GM19467 (cell line): ENCODE measurements around the gene RPTOR.

ENCODE experiments used
- ATAC-seq: cut with Tn5 transposase; IDR thresholded peaks from one replicate; pipeline ENCODE4 v1.9.1; 2021; ENCODE audit warnings: mild to moderate bottlenecking, moderate library complexity; ENCODE audit not compliant: unreplicated experiment

The RPTOR gene

DNA sequence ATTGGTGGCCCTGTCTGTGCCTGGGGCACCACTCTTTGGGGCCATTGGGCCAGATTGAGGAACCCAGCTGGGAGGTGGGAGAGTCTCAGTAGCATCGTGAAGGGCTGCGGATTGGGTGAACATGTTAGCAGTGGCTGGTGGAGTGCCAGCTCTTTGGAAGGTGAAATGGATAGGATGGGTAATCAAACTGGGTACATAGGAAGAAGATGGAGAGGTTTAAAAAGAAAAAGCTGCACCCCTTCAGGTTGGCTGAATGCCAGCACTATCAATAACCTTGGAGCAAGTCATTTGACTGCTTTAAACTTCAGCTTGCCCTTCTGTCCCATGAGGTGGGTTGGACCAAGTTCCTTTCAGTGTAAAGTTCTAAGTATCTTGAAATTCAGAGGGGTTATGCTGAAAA, 95.0 kb downstream of the RPTOR start:
- ATAC-seq = no peak

DNA sequence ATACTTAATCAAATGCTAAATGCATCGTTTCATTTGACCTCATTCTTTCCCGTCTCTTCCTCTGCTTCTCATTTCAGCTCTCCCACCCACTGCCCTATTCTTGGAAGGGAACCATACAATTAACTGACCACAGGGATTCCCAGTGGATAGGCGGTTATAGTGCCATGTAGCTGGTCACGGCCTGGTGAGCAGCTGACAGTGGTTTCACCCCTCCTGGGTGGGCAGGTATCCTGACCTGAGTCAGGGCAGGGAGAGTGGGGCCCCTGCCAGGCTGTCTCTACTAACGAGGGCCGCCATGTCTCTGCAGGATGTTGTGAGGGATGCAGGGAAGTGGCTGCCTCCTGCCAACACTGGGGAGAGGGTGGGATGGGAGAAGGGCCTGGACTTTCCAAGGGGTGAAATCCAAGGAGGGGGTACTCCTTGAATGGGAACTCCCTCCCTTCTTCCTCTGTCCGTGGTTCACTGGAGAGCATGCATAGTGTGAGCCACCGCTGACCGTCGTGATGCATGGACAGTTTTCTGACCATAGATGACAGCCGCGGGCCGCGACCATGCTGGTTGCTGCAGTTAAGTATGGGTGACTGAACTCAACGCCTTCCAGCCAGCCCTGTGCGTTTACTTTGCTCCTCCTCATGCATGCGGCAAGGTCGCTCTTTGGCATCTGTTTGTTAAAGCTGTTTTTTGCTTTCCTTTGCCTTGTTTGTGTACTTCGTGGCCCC, 95.9 kb downstream of the RPTOR start:
- ATAC-seq = no peak

DNA sequence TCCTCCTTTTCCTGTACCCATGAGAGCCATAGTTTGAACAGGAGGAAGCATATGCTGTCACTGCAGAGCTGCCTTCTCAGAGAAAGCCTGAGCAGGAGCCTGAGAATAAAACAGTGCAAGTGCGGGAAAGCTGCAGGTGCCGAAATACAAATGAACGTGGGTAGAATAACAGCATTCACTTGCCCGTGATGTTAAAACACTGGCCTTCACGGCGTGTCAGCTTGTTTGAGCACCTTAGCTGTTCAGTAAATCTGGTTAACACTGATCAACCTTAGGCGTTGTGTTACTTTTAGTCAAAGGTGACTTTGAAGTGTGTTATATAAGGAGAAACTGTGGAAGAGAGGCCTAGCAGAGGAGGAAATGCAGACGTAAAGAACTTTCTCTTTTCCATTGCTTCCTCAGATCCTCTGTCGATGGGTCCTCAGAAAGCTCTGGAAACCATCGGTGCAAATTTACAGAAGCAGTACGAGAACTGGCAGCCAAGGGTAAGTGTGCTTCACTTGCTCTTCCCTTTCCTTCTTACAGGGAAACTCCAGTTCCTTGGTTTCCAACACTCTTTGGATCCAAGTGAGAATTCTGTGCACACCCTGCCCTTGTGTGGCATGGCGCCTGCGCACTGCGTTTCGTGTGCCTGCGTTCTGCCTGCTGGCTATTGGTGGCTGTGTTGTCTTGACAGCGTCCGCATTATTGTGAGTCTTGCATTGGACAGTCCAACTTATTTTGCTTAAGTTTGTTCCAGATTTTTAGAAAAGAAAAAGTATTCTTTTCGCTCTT, 98.9 kb downstream of the RPTOR start:
- ATAC-seq = no peak

DNA sequence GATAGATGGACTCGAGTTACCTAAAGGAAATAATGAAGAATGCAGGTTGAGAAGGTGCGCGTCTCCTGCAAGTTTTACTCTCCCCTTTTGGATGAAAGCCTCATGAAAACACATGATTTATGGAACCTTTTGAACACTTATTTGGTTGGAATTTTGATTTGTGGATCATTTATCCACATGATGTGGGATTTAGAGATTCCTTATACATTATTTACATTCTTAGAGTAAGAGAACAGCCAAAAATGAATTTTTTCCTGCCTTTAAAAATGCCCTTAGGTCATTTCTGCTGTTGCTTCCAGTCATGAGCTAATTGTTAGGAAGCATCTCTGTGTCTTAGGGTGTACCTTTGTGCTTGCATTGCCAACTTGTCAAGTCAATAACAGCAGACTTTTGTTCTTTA, 99.9 kb downstream of the RPTOR start:
- no peak for ATAC-seq

DNA sequence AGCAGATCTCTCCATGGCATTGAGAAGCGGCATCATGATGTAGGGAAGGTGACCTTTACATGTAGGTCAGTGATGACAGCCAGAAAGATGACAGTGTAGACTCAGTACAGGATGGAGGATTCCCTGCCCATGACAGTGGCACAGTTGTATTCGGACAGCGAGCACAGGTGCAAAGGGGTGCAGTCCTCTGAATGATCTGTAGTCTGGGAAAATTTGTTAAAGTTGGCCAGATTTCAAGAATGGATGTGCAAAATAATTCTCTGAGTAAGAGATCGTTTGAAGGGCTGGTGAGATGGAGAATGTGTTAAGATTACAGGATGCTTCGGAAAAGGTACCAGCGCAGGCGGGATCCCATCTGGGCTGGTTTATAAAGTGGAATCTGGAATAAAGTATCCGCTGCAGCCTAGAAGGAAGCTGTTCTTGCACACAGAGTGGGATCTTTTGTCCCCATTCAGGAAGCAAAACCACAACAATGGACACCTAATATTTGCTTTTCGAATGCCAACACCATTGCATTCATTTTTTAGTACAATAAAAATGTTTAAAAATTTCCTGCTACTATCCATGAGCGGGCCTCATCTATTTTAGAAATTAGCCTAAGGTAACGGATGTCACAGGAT, 101.2 kb downstream of the RPTOR start:
- ATAC-seq = no peak

DNA sequence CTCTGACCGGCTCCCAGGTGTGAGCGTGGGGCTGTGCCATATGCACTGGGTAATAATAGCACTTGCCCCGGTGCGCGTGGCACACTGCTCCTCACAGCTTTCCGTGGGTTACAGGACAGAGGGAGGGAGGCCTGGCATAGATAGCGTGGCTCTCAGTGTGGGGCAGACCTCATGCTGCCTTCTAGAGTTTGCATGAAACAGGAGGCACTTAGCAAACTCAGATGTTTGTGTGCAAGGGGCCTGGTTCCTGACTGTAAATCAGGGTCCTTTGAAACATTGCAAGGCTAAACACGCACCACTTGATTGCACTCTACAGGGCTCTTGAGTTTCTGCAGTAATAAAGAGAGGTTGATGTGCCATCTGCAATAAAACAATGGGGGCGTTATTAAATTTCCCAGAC, 101.7 kb downstream of the RPTOR start:
- no peak for ATAC-seq

DNA sequence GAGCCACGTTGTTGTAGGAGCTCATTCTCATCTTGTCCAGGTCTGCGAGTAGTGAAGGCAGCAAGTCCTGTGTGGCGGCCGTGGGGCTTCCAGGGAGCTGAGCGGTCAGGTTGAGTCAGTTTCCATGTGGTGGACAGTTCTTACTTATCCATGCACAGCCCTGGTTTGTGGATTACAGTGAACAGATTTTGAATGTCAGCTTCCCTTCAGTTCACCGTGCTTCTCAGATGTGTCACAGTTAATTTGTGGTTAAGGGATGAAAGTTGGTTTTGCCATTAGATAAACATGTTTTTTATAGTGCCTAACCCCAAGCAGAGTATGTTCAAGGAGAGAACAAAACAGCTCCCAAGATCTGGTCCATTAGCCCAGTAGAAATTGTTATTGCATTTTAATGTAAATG, 103.1 kb downstream of the RPTOR start:
- ATAC-seq = no peak

DNA sequence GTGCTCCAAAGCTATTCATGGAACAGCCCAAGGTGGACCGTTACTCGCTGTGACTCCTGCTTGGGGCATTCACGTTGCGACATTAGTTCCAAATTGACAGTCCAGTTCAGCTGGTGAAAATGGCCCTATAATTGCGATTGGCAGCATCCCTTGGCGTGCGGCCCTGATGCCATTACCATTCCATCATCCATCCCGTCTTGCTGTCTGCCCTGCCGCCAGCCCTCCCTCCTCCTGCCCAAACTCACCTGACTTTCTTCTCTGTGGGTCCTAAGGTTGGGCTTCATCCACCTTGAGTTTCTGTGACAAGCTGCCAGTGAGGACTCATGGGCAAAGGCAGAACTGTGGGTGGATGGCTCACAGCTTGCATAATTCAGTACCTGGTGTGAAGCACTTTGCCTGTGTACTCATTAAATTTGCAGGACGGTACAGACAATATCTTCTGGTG, 104.6 kb downstream of the RPTOR start:
- no peak for ATAC-seq

DNA sequence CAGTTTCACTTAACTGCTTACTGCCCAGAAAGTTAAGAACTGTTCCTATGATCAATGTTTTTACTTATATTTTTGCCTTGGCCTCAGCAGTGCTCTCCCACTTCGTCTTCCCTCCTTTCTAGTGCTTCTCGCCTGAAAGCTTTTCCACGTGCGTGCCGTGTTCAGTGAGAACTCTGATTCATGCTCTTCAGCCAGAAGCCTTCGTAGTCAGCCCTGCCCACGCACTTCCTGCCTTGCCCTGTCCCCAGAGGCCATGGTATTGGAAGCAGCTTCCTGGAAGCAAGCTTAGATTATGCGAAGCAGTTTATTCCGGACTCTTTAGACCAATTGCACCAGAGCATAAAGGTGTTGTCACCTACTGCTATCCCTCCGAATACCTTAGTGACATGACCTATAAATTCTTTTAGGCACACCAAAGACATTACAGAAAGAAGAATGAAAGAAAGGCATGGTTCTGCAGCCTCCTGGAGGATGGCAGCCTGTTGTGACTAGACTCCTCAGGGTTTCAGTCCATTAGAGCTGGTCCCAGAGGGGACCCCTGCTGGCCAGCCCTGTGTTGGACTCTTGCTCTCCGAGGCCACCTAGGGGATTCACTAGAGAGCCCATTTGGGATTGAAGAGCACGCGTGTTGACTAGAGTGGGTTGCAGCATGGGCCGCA, 105.2 kb downstream of the RPTOR start:
- ATAC-seq = no peak

DNA sequence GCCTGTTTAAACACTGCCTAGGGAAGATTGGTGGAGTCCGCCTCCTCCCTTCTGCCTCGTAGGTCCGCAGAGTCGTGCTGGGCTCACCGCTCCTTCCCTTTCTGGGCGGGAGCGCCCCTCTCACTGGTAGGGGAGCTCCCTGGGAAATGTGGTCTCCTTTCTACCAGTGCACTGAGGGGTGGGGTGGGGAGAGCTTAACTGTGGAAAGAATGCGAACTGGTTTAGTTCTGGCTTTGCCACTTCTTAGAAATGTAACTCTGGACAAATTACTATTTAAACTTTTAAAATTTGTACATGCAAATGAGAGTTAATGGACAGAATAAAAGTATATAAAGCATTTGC, 105.7 kb downstream of the RPTOR start:
- no peak for ATAC-seq

DNA sequence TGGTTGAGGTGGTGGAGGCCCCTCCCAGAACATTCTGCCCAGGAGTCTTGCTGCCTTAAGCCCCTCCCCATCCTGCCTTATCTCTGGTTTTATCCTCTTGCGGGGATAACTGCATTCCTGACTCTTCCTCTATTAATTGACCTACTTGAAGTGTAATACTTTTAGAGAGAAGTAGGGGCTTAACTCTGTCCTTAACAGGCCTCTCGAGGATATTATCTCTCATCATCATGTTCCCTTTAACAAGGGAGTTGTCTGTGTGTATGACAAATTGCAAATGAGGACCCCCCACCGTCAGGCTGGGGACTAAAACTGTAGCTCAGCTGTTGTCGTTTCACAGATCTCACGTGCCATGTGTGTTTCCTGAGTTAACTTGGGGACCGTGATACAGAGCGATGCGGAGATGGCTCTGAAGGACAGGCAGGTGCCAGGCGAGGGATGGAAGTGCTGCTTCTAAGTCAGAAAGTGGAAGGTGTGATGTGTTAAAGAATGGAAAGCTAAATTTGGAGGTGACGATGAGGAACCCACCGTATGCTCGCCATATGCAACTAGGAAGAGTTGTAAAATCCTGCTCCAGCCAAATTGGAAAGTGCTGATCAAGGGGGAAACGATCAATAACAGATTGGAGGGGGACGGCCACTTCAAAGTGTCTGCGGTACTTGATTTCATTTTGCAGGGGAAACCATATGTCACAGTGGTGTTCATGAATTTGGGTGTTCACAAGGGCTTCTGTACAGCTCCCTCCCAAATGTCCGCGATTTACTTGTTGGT, 106.3 kb downstream of the RPTOR start:
- no peak for ATAC-seq

DNA sequence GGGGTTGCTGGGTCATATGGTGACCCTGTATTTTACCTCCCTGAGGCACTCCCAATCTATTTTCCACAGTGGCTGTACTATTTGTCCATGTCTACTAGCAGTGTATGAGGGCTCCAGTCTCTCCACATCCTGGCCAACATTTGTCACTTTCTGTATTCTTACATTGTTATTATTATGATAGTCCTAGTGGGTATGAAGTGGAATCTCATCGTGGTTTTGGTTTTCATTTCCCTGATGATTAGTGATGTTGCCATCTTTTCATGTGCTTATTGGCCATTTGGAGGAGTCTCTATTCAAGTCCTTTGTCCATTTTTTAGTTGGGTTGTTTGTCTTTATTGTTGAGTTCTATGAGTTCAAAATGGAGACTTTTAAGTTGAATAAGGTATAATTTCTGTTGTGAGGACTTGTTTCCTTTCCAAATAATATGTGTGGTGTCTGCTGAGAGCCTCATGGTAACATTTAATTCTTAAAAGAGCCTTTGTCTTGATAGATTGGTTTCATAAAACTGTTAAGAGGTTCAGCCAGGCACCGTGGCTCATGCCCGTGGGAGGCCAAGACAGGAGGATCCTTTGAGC, 108.2 kb downstream of the RPTOR start:
- no peak for ATAC-seq

DNA sequence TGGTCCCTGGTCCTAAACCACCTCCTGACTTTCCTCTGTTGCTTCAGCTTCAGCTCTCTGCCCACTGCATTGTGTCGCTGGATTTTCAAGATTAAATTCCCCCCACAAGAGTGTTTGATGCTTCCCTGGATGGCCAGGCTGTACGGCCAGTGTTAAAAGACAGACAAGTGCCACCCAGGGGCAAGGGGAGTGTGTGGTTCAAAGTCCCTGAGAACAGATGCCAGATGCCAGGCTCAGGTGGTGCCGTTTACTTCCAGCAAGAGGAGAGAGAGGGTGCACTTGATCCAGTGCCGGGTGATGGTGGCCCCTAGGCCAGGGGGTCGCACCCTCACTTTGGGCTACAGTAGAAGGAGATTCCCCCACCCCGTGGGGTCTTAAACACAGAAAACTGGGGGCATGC, 109.2 kb downstream of the RPTOR start:
- no peak for ATAC-seq

DNA sequence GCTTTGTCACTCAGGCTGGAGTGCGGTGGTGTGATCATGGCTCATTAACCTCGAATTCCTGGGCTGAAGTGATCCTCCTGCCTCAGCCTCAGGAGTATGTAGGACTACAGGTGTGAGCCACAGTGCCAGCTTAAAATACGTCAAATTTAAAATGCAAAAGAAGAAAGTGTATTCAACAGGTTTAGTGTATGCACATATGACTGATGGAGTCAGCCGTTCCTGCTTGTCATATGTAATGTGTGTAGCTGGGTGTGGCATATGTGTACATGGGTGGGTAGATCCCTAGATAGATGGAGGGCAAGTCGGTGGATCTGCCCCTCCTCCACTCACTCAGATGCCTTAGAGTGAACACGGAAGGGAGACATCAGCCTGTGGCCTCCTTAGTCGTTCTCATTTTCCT, 111.0 kb downstream of the RPTOR start:
- ATAC-seq = no peak

DNA sequence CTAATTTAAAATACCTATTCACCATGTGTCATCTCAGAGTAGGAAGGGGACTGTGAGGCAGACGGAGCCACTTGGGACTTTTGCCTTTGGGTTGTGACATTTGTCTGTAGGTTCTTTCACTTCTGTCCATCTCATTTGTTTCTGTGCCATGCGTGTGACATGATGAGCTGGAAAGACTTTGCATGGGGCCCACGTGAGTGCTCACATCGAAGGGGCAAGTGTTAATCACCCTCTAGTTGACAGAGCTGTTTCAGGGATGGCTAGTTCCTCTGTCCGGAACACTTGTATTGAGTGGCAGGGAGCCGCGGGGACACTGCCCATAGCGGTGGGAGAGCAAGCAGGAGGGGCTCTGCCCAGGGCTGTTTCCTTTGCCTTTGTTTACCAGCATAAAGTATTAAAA, 112.0 kb downstream of the RPTOR start:
- no peak for ATAC-seq

DNA sequence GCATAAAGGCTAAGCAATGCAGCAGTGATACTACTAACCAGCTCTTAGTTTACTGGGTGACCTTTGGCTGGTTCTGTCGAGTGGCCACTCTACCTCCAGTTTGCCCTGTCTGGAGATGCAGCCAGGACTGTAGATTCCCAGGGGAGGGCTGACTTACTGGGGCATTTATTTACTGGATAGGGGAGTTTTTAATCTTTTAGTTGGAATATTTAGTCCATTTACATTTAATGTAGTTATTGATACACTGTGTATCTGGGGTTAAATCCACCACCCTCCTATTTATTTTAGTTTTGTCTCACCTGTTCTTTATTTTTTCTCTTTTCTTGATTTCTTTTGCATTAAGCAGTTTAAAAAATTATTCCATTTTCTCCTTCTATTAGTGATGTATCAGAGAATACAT, 112.9 kb downstream of the RPTOR start:
- ATAC-seq = no peak

DNA sequence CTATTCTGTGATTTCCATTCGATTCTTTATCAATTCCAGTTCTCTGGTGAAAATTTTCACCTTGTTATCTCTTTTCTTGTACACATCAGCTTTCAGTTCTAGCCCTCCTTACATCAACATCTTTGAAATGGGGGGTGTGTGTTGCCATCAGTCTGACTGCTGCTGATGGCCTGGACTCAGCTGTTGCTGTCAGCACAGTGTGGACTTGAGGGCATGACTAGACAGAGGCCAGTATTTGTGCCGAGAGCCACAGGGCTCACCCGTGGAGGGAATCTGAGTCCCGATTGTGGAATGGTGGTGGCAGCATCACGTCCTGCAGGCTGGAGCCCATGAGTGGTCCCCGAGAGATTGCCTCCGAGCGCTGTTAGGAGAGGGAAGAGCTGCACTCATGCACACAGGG, 114.2 kb downstream of the RPTOR start:
- ATAC-seq = no peak

DNA sequence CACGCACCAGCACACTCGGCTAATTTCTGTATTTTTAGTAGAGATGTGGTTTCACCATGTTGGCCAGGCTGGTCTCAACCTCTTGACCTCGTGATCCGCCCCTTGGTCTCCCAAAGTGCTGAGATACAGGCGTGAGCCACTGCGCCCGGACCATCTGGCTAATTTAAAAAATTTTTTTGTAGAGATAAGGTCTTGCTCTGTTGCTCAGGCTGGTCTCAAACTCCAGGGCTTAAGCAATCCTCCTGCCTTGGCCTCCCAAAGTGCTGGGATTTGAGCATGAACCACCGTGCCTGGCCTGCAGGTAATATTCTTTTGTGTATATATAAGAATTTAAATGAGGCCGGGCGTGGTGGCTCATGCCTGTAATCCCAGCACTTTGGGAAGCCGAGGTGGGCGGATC, 115.0 kb downstream of the RPTOR start:
- no peak for ATAC-seq

DNA sequence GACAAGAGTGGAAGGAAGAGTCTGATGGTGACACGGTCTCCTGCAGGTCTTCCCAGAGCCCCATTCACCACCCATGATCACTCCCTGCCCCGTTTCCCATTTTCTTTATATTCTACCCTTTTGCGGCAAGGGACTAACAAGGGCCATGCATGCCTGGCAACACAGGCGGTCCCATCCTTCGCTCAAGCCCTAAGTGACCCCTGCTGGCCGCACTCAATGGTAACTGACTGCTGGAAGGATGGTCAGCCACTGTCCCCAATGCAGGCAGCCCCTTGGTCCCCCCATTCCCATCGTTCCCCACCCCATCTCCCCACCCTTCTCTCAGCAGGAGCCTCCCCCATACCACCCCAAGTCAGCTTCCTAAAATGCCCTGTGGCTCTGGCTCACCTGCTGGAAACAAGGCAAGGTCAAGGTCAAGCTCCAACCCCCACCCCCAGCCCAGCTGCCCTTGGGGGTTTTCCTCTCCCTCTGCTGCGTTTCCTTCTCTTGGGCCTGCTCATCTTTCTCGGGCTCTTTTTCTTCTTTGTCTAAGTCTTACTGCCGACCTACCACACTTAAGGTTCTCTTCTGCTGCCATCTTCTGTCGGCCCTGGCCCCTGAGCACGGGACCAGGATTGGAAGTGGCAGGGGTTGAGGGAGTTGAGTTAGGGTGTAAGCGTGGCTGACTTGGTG, 116.0 kb downstream of the RPTOR start:
- no peak for ATAC-seq

DNA sequence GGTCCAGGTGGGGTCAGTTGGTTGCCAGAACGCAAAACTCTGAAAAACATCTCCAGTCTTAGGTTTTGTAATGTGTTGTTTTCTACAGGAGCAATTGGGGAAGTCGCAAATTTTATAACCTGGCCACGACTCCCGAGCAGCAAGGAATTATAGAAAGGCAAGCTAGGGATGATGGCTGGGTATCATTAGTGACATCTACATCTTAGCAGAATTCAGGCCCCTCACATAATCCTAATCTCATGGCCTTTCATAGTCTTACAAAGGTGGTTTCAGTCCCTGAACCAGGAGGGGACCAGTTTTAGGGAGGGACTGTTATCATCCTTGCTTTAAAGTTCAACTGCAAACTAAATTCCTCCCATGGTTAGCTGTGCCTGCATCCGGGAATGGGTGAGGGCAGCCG, 117.9 kb downstream of the RPTOR start:
- no peak for ATAC-seq
